WTC11 (cell line): Measurements from ENCODE around the gene RGS6. TPM values are rescaled to one million over a fixed set of nuclear protein-coding genes. Genes with fewer than 3 reads are reported as not detected.

Source experiments
- ATAC-seq: fragments of 200-7000 bp; cut with Tn5 transposase; 2 replicates; pipeline ENCODE4 v1.10.0; 2021; ENCODE audit warnings: mild to moderate bottlenecking, moderate library complexity
- CTCF ChIA-PET: fragments of 300-600 bp; sonication (Branson Sonifier 250); formaldehyde crosslinking; loops from one replicate; lab custom pipeline; 2021; ENCODE audit warnings: antibody characterized with exemption; lab: Charles Lee
- POLR2A ChIA-PET: fragments of 350-600 bp; sonication (Branson Sonifier 250); formaldehyde crosslinking; loops from one replicate; lab custom pipeline; 2021; ENCODE audit warnings: antibody characterized with exemption; lab: Charles Lee
- DNase-seq: peaks from one replicate; pipeline ENCODE4 v3.0.0; 2021; ENCODE audit warnings: low spot score
- H3K27ac Mint-ChIP-seq: 2 replicates; pipeline ENCODE4 v1.8.0; 2021; ENCODE audit warnings: mixed read lengths
- H3K27me3 Mint-ChIP-seq: 2 replicates; pipeline ENCODE4 v1.8.0; 2021; ENCODE audit warnings: low read depth, mild to moderate bottlenecking, moderate library complexity, mixed read lengths
- H3K36me3 Mint-ChIP-seq: 2 replicates; pipeline ENCODE4 v1.8.0; 2021; ENCODE audit warnings: mixed read lengths
- H3K4me1 Mint-ChIP-seq: 2 replicates; pipeline ENCODE4 v1.8.0; 2022; ENCODE audit warnings: mixed read lengths
- H3K4me3 Mint-ChIP-seq: 2 replicates; pipeline ENCODE4 v1.8.0; 2021; ENCODE audit warnings: mild to moderate bottlenecking, moderate library complexity, mixed read lengths
- H3K9me3 Mint-ChIP-seq: 2 replicates; pipeline ENCODE4 v1.8.0; 2021; ENCODE audit warnings: mixed read lengths
- AFF4 ChIP-seq: sonication (generic); formaldehyde crosslinking; IDR thresholded peaks from 2 replicates; pipeline ENCODE4 v1.8.1; 2023; ENCODE audit warnings: mild to moderate bottlenecking, missing genetic modification reagents, borderline replicate concordance
- CREM ChIP-seq: sonication (generic); formaldehyde crosslinking; IDR thresholded peaks from 2 replicates; pipeline ENCODE4 v1.8.1; 2022; ENCODE audit warnings: mild to moderate bottlenecking, missing genetic modification reagents, moderate library complexity
- FOXP4 ChIP-seq: sonication (generic); formaldehyde crosslinking; IDR thresholded peaks from 2 replicates; pipeline ENCODE4 v1.8.0; 2022; ENCODE audit warnings: mild to moderate bottlenecking, missing genetic modification reagents
- GABPB1 ChIP-seq: sonication (generic); formaldehyde crosslinking; IDR thresholded peaks from 2 replicates; pipeline ENCODE4 v1.8.1; 2023; ENCODE audit warnings: mild to moderate bottlenecking, missing genetic modification reagents
- TEAD4 ChIP-seq: sonication (generic); formaldehyde crosslinking; IDR thresholded peaks from 2 replicates; pipeline ENCODE4 v1.8.0; 2022; ENCODE audit warnings: mild to moderate bottlenecking, missing genetic modification reagents
- ZNF317 ChIP-seq: sonication (generic); formaldehyde crosslinking; IDR thresholded peaks from 2 replicates; pipeline ENCODE4 v1.8.1; 2023; ENCODE audit warnings: low read depth, mild to moderate bottlenecking, moderate library complexity, missing genetic modification reagents, borderline replicate concordance
- total RNA-seq: library from RNA; stranded (reverse); gene quantifications from 3 replicates; pipeline ENCODE4 v1.2.3, GENCODE V29; 2021
- TF ChIP-seq, protein P1 (sequence below): sonication (generic); formaldehyde crosslinking; IDR thresholded peaks from 2 replicates; pipeline ENCODE4 v1.8.0; 2022; ENCODE audit warnings: missing genetic modification reagents
- TF ChIP-seq, protein P2 (sequence below): sonication (generic); formaldehyde crosslinking; IDR thresholded peaks from 2 replicates; pipeline ENCODE4 v1.8.0; 2023; ENCODE audit warnings: mild to moderate bottlenecking, missing genetic modification reagents
- TF ChIP-seq, protein P3 (sequence below): sonication (generic); formaldehyde crosslinking; IDR thresholded peaks from 2 replicates; pipeline ENCODE4 v1.8.1; 2023; ENCODE audit warnings: mild to moderate bottlenecking, missing genetic modification reagents
- TF ChIP-seq, protein P4 (sequence below): fragments of 250-450 bp; sonication (Bioruptor Pico); IDR thresholded peaks from 2 replicates; pipeline ENCODE4 v1.9.0; 2021; ENCODE audit warnings: mild to moderate bottlenecking
- TF ChIP-seq, protein P5 (sequence below): sonication (generic); formaldehyde crosslinking; IDR thresholded peaks from 2 replicates; pipeline ENCODE4 v1.8.1; 2023; ENCODE audit warnings: mild to moderate bottlenecking, missing genetic modification reagents

RGS6 gene
- total RNA-seq, 1 experiment from 2014 or later = 1.0 TPM

DNA sequence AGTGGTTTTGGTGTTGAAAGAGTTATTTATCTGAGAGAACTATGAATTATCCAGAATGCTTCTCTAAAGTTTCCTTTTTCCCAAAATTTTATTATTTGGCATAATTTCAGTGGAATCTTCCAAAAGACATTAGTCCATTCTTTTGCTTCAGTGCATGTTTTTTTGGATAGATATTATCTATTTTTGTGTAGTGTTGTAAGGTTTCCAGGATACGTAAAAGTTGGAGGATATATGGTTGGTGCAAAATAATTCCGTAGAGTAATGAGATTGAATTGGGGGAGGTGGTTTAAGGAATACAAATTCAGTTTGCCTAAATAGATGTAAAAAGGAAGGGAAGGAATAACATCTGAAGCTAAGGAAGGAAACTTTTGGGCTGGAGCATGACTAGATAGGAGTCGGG is 186.6 kb downstream of the RGS6 start (continued):
- TF ChIP-seq, protein P1, sequence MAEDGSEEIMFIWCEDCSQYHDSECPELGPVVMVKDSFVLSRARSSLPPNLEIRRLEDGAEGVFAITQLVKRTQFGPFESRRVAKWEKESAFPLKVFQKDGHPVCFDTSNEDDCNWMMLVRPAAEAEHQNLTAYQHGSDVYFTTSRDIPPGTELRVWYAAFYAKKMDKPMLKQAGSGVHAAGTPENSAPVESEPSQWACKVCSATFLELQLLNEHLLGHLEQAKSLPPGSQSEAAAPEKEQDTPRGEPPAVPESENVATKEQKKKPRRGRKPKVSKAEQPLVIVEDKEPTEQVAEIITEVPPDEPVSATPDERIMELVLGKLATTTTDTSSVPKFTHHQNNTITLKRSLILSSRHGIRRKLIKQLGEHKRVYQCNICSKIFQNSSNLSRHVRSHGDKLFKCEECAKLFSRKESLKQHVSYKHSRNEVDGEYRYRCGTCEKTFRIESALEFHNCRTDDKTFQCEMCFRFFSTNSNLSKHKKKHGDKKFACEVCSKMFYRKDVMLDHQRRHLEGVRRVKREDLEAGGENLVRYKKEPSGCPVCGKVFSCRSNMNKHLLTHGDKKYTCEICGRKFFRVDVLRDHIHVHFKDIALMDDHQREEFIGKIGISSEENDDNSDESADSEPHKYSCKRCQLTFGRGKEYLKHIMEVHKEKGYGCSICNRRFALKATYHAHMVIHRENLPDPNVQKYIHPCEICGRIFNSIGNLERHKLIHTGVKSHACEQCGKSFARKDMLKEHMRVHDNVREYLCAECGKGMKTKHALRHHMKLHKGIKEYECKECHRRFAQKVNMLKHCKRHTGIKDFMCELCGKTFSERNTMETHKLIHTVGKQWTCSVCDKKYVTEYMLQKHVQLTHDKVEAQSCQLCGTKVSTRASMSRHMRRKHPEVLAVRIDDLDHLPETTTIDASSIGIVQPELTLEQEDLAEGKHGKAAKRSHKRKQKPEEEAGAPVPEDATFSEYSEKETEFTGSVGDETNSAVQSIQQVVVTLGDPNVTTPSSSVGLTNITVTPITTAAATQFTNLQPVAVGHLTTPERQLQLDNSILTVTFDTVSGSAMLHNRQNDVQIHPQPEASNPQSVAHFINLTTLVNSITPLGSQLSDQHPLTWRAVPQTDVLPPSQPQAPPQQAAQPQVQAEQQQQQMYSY (CRISPR knock-in tag) = no peak

- no peak for DNase-seq
- TF ChIP-seq, protein P2, sequence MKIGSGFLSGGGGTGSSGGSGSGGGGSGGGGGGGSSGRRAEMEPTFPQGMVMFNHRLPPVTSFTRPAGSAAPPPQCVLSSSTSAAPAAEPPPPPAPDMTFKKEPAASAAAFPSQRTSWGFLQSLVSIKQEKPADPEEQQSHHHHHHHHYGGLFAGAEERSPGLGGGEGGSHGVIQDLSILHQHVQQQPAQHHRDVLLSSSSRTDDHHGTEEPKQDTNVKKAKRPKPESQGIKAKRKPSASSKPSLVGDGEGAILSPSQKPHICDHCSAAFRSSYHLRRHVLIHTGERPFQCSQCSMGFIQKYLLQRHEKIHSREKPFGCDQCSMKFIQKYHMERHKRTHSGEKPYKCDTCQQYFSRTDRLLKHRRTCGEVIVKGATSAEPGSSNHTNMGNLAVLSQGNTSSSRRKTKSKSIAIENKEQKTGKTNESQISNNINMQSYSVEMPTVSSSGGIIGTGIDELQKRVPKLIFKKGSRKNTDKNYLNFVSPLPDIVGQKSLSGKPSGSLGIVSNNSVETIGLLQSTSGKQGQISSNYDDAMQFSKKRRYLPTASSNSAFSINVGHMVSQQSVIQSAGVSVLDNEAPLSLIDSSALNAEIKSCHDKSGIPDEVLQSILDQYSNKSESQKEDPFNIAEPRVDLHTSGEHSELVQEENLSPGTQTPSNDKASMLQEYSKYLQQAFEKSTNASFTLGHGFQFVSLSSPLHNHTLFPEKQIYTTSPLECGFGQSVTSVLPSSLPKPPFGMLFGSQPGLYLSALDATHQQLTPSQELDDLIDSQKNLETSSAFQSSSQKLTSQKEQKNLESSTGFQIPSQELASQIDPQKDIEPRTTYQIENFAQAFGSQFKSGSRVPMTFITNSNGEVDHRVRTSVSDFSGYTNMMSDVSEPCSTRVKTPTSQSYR (CRISPR knock-in tag) = no peak
- no peak for TF ChIP-seq TEAD4 (CRISPR knock-in tag)
- TF ChIP-seq, protein P3, sequence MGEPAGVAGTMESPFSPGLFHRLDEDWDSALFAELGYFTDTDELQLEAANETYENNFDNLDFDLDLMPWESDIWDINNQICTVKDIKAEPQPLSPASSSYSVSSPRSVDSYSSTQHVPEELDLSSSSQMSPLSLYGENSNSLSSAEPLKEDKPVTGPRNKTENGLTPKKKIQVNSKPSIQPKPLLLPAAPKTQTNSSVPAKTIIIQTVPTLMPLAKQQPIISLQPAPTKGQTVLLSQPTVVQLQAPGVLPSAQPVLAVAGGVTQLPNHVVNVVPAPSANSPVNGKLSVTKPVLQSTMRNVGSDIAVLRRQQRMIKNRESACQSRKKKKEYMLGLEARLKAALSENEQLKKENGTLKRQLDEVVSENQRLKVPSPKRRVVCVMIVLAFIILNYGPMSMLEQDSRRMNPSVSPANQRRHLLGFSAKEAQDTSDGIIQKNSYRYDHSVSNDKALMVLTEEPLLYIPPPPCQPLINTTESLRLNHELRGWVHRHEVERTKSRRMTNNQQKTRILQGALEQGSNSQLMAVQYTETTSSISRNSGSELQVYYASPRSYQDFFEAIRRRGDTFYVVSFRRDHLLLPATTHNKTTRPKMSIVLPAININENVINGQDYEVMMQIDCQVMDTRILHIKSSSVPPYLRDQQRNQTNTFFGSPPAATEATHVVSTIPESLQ (CRISPR knock-in tag) = no peak
- POLR2A ChIA-PET = no interaction called here
- no peaks in the 10 kb centered on the region; the same call in 1 of the 2 replicates for H3K27me3 Mint-ChIP-seq
- no peak overlapping the region for H3K4me3 Mint-ChIP-seq
- no peaks in the 10 kb centered on the region for H3K36me3 Mint-ChIP-seq
- no peak overlapping the region for H3K27ac Mint-ChIP-seq
- CTCF ChIA-PET = no interaction called here
- no peaks in the 10 kb centered on the region for H3K4me1 Mint-ChIP-seq
- no peaks in the 10 kb centered on the region for H3K9me3 Mint-ChIP-seq
- no peak for ATAC-seq
Measured at GRCh38 chr14:72120315-72120714, 188.1 kb downstream of the RGS6 start.

GRCh38 chr14:72123755-72124154 is 191.5 kb downstream of the RGS6 start:
- H3K4me1 Mint-ChIP-seq = no peaks in the 10 kb centered on the region
- CTCF ChIA-PET = no interaction called here
- no peak overlapping the region for H3K4me3 Mint-ChIP-seq
- no peaks in the 10 kb centered on the region for H3K36me3 Mint-ChIP-seq
- H3K27ac Mint-ChIP-seq = no peak overlapping the region
- DNase-seq = no peak
- POLR2A ChIA-PET = no interaction called here
- ATAC-seq = no peak
- no peaks in the 10 kb centered on the region for H3K9me3 Mint-ChIP-seq
- TF ChIP-seq ZNF317 (CRISPR knock-in tag) (no peak), AFF4 (no peak), TEAD4 (CRISPR knock-in tag) (no peak), FOXP4 (no peak), GABPB1 (CRISPR knock-in tag) (no peak), CREM (CRISPR knock-in tag) (no peak)
- TF ChIP-seq, protein P4, sequence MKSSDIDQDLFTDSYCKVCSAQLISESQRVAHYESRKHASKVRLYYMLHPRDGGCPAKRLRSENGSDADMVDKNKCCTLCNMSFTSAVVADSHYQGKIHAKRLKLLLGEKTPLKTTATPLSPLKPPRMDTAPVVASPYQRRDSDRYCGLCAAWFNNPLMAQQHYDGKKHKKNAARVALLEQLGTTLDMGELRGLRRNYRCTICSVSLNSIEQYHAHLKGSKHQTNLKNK (CRISPR knock-in tag) = no peak
- TF ChIP-seq, protein P5, sequence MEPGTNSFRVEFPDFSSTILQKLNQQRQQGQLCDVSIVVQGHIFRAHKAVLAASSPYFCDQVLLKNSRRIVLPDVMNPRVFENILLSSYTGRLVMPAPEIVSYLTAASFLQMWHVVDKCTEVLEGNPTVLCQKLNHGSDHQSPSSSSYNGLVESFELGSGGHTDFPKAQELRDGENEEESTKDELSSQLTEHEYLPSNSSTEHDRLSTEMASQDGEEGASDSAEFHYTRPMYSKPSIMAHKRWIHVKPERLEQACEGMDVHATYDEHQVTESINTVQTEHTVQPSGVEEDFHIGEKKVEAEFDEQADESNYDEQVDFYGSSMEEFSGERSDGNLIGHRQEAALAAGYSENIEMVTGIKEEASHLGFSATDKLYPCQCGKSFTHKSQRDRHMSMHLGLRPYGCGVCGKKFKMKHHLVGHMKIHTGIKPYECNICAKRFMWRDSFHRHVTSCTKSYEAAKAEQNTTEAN (CRISPR knock-in tag) = no peak
- no peaks in the 10 kb centered on the region; the same call in 1 of the 2 replicates for H3K27me3 Mint-ChIP-seq
